Transverse colon (tissue), 4 donors: Measurements from ENCODE around the gene LDHAL6B. TPM values are rescaled to one million over a fixed set of nuclear protein-coding genes. Genes with fewer than 3 reads are reported as not detected.

Experiments
- DNase-seq: peaks from one replicate; pipeline ENCODE4 v3.0.0-alpha.2; 2019
- H3K27ac ChIP-seq, 4 donors: fragments of 200-600 bp; sonication (generic); 2 replicates each; pipeline ENCODE4 v1.5.1; 2016 to 2018; ENCODE audit warnings: inconsistent platforms in 4 of 4
- H3K27me3 ChIP-seq: fragments of 200-600 bp; sonication (generic); 2 replicates; pipeline ENCODE4 v1.5.1; 2017; ENCODE audit warnings: inconsistent platforms
- H3K36me3 ChIP-seq, 4 donors: fragments of 200-600 bp; sonication (generic); 2 replicates each; pipeline ENCODE4 v1.5.1; 2017 to 2019; ENCODE audit warnings: inconsistent platforms in 4 of 4
- H3K4me1 ChIP-seq, 4 donors: fragments of 200-600 bp; sonication (generic); 2 replicates each; pipeline ENCODE4 v1.5.1; 2017 to 2020; ENCODE audit warnings: inconsistent platforms in 4 of 4
- H3K4me3 ChIP-seq, 4 donors: fragments of 200-600 bp; sonication (generic); 1 replicate in 1 of 4; 2 replicates in 3 of 4; pipeline versions ENCODE4 v1.5.1 to v1.6.1; 2017 to 2019; ENCODE audit warnings: inconsistent platforms in 4 of 4
- H3K9me3 ChIP-seq, 2 donors: fragments of 200-600 bp; sonication (generic); 2 replicates each; pipeline ENCODE4 v1.5.1; 2017 to 2019; ENCODE audit warnings: inconsistent platforms in 2 of 2
- EP300 ChIP-seq: sonication (generic); formaldehyde crosslinking; IDR thresholded peaks from one replicate; pipeline ENCODE4 v1.6.1; 2017; ENCODE audit warnings: antibody characterized with exemption, low read depth
- POLR2A ChIP-seq: fragments of 450-650 bp; IDR thresholded peaks from one replicate; pipeline ENCODE4 v1.6.1; 2016; ENCODE audit warnings: antibody characterized with exemption, mild to moderate bottlenecking, moderate library complexity
- POLR2AphosphoS5 ChIP-seq, 3 donors: sonication (generic); formaldehyde crosslinking; IDR thresholded peaks; one replicate each; pipeline ENCODE4 v1.6.1; 2016; ENCODE audit warnings: antibody characterized with exemption in 3 of 3
- WGBS, 2 donors: methylation state at CpG; one replicate each; pipeline ENCODE4 v1.1.5; 2018; ENCODE audit warnings: low coverage in 1 of 2; 5-methylcytosine and 5-hydroxymethylcytosine counted together
- in situ Hi-C, 4 donors: fragments of 200-750 bp; cut with MboI; loops; one replicate each; pipeline versions ENCODE4 v1.15.0 to v1.15.1; 2017; ENCODE audit warnings: low sequenced_read_pairs in 3 of 4, low pct_ligation_motif_present in 1 of 4, low pct_unique_long_range_greater_than_20kb in 1 of 4
- intact Hi-C: fragments of 100-400 bp; cut with DNase I; formaldehyde crosslinking; loops from one replicate; pipeline ENCODE4 v1.15.1; 2023; ENCODE audit warnings: low total_unique reads
- total RNA-seq, 4 donors: library from RNA; depleted of rRNA; stranded (reverse); fragments of >200 nt; gene quantifications; one replicate each; pipeline ENCODE4 v1.1.0, GENCODE V29; 2016
- TF ChIP-seq, protein P1 (sequence below), 5 experiments: fragments of 200-600 bp in 3 of 5; fragments of 450-650 bp in 2 of 5; sonication (generic) in 3 of 5; IDR thresholded peaks; 1 replicate in 2 of 5; 2 replicates in 3 of 5; pipeline ENCODE4 v1.5.1; 2016 to 2017; ENCODE audit warnings: antibody characterized with exemption in 5 of 5, inconsistent platforms in 3 of 5, mild to moderate bottlenecking in 2 of 5, moderate library complexity in 1 of 5

The LDHAL6B gene
- total RNA-seq, 4 donors from 2014 or later = not detected

DNA sequence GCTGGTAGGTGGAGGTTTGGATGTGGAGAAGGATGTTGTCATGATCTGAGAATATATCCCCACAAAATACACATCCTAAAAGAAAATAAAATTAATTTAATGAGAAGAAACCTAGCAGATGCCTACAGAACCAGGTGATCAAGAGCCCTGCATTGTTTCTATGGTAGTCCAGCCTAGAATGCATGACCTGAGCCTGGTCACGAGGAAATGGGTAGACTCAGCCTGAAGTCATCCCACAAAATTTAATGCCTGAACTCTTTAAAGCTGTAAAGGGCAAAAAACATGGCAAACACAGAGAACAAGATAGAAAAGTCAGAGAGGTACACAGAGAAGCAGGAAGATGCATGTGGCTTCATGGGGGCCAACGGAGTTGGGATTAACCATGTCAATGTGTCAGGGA, 36.0 kb downstream of the LDHAL6B start:
- no peaks in the 10 kb centered on the region for H3K9me3 ChIP-seq
- no peak overlapping the region for H3K27ac ChIP-seq
- intact Hi-C loops = no loop called here
- TF ChIP-seq EP300 (no peak), POLR2AphosphoS5 (IDR thresholded peaks at IDR 0.05) (no peak), POLR2A (no peak)
- TF ChIP-seq, protein P1, sequence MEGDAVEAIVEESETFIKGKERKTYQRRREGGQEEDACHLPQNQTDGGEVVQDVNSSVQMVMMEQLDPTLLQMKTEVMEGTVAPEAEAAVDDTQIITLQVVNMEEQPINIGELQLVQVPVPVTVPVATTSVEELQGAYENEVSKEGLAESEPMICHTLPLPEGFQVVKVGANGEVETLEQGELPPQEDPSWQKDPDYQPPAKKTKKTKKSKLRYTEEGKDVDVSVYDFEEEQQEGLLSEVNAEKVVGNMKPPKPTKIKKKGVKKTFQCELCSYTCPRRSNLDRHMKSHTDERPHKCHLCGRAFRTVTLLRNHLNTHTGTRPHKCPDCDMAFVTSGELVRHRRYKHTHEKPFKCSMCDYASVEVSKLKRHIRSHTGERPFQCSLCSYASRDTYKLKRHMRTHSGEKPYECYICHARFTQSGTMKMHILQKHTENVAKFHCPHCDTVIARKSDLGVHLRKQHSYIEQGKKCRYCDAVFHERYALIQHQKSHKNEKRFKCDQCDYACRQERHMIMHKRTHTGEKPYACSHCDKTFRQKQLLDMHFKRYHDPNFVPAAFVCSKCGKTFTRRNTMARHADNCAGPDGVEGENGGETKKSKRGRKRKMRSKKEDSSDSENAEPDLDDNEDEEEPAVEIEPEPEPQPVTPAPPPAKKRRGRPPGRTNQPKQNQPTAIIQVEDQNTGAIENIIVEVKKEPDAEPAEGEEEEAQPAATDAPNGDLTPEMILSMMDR (IDR thresholded peaks at IDR 0.05) = no peak
- H3K4me3 ChIP-seq = no peak overlapping the region
- H3K27me3 ChIP-seq = no peaks in the 10 kb centered on the region
- in situ Hi-C loops = loop anchor here in 3 of 4 donors (10.0 kb wide), 1 partner anchor 252 kb away; no protein-coding TSS in a partner anchor
- peaks cover 0 to 4% (median 0%) of the 10 kb centered on the region in 4 donors for H3K36me3 ChIP-seq
- H3K4me1 ChIP-seq = peaks cover 0 to 14% (median 1%) of the 10 kb centered on the region in 4 donors
- DNase-seq = no peak
- WGBS, 2 donors = 92 to 94% methylated on average over 2 of the region's 2 CpGs

DNA sequence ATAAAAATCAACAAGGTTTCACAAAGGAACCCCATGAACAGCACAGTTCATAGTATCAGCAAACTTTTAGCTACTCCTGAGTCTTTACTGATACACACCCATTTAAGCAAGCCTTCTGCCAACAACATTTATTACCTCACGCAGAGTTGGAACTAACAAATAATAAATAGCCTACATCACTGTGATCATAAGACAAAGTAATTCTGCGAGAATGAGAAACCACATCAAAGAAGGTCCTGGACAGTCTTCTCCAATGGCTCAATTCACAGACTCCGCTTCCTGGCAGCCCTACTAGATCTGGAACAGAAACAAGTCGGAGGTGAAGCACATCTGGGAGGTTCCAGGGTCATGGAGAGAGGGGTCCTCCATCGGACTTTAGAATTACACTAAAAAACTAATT, 37.0 kb downstream of the LDHAL6B start:
- peaks cover 0 to 4% (median 0%) of the 10 kb centered on the region in 4 donors for H3K36me3 ChIP-seq
- no peak overlapping the region for H3K4me3 ChIP-seq
- no peak for TF ChIP-seq EP300
- no peak for TF ChIP-seq POLR2A
- no peak for TF ChIP-seq POLR2AphosphoS5 (IDR thresholded peaks at IDR 0.05)
- TF ChIP-seq, protein P1 (IDR thresholded peaks at IDR 0.05) = no peak
- peaks cover 0 to 12% (median 2%) of the 10 kb centered on the region in 4 donors for H3K4me1 ChIP-seq
- WGBS, 2 donors = 64 to 82% methylated on average over 4 to 5 of the region's 5 CpGs
- intact Hi-C loops (no loop called here), in situ Hi-C loops (loop anchor here in 3 of 4 donors (10.0 kb wide), 1 partner anchor 251 kb away; no protein-coding TSS in a partner anchor)
- no peaks in the 10 kb centered on the region for H3K27me3 ChIP-seq
- no peak overlapping the region for H3K27ac ChIP-seq
- no peaks in the 10 kb centered on the region for H3K9me3 ChIP-seq
- DNase-seq = no peak

DNA sequence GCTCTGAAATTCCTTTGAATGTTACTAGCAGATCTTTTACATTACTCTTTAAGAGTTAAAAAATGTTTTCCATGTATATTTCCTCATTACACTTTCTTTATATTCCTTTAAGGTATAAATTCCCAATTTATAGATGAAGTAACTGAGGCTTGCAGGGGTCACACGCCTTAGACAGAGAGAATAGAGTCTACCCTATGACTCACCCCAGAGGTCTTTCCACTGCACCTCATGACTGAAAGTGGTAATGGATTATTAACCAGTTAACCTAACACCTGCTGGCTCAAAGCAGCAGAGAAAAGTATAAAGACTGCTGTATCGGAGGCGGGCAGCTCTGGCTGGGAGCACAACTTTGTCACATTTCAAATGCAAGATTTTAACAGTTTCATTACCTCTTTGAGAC, 37.7 kb downstream of the LDHAL6B start:
- peaks cover 0 to 12% (median 2%) of the 10 kb centered on the region in 4 donors for H3K4me1 ChIP-seq
- no peak overlapping the region for H3K4me3 ChIP-seq
- WGBS, 2 donors = 63 to 76% methylated on average over 1 to 3 of the region's 3 CpGs
- in situ Hi-C loops = loop anchor here in 3 of 4 donors (10.0 kb wide), 1 partner anchor 250 kb away; no protein-coding TSS in a partner anchor
- TF ChIP-seq EP300 (no peak), POLR2A (no peak), POLR2AphosphoS5 (IDR thresholded peaks at IDR 0.05) (no peak)
- TF ChIP-seq, protein P1 (IDR thresholded peaks at IDR 0.05) = no peak
- H3K27ac ChIP-seq = no peak overlapping the region
- H3K27me3 ChIP-seq = no peaks in the 10 kb centered on the region
- no peak for DNase-seq
- peaks cover 0 to 4% (median 0%) of the 10 kb centered on the region in 4 donors for H3K36me3 ChIP-seq
- no peaks in the 10 kb centered on the region for H3K9me3 ChIP-seq
- intact Hi-C loops = no loop called here

DNA sequence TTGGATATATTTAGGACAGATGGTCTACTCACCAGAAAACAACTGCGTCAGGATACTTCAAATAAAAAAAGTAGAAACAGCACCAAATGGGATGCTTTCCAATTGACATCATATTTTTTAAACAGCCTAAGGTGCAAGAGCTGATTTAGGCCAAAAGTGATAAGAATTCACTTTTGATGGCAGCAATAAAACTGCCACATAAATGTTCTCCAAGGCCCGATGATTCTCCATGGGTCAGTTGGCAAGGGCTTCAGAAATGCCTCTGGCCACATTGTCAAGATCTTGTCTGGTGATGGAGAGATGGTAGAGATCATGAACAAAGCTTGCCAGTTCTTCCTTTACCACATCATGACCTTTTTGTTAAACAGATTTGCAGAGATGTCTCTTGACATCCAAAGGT, 38.9 kb downstream of the LDHAL6B start:
- no peak for DNase-seq
- Histone ChIP-seq H3K36me3 (peaks cover 0 to 4% (median 0%) of the 10 kb centered on the region in 4 donors), H3K4me1 (peaks cover under 1 to 16% (median 3%) of the 10 kb centered on the region in 4 donors), H3K4me3 (no peak overlapping the region), H3K9me3 (no peaks in the 10 kb centered on the region), H3K27me3 (no peaks in the 10 kb centered on the region), H3K27ac (no peak overlapping the region)
- in situ Hi-C loops (loop anchor here in 3 of 4 donors (10.0 kb wide), 1 partner anchor 249 kb away; no protein-coding TSS in a partner anchor), intact Hi-C loops (no loop called here)
- TF ChIP-seq EP300 (no peak), POLR2AphosphoS5 (IDR thresholded peaks at IDR 0.05) (no peak), POLR2A (no peak)
- TF ChIP-seq, protein P1 (IDR thresholded peaks at IDR 0.05) = no peak
- WGBS, 2 donors = 53 to 55% methylated on average over 2 of the region's 2 CpGs
